ENCODE measurements around the gene HIVEP2. TPM values are rescaled to one million over a fixed set of nuclear protein-coding genes. Genes with fewer than 3 reads are reported as not detected.

HIVEP2 gene
- total RNA-seq, 1 experiment from 2014 or later: 4.2 TPM

- Histone ChIP-seq H2BK15ac (ENCODE audit: low read depth, low read length) (no peak overlapping the region), H3K14ac (ENCODE audit: insufficient read depth, low read length) (no peak overlapping the region), H3K56ac (ENCODE audit: insufficient read length, low read depth, low read length) (no peak overlapping the region), H3K27ac (ENCODE audit: insufficient read length, low read depth, low read length) (no peak overlapping the region), H3K27me3 (ENCODE audit: insufficient read depth, low read length) (no peaks in the 10 kb centered on the region), H3K18ac (ENCODE audit: insufficient read length, low read depth, low read length) (no peak overlapping the region), H2AFZ (ENCODE audit: low read length) (no peak overlapping the region), H4K91ac (ENCODE audit: insufficient read length, low read depth, low read length) (no peak overlapping the region), H4K8ac (replicated peaks; ENCODE audit: insufficient read length, low read depth, low read length) (no peak overlapping the region), H3K9me3 (ENCODE audit: control insufficient read depth, low read depth, low read length) (no peaks in the 10 kb centered on the region), H3K23me2 (ENCODE audit: insufficient read length, low read depth, low read length, poor library complexity, severe bottlenecking) (no peaks in the 10 kb centered on the region), H3K9ac (ENCODE audit: extremely low read depth, insufficient read length, low read length) (no peak overlapping the region), H2BK5ac (ENCODE audit: insufficient read length, low read length) (no peak overlapping the region), H3K4ac (ENCODE audit: low read depth, low read length) (no peak overlapping the region), H3K79me1 (ENCODE audit: insufficient read depth, low read depth, low read length, poor library complexity, severe bottlenecking) (no peaks in the 10 kb centered on the region), H3K23ac (ENCODE audit: insufficient read length, low read depth, low read length) (no peak overlapping the region), H2BK12ac (ENCODE audit: insufficient read length, low read depth, low read length) (no peak overlapping the region), H3K4me1 (ENCODE audit: insufficient read depth, low read length) (no peaks in the 10 kb centered on the region), H2AK5ac (ENCODE audit: insufficient read length, low read length) (no peak overlapping the region), H4K20me1 (ENCODE audit: control insufficient read depth, insufficient read depth, insufficient read length) (no peaks in the 10 kb centered on the region), H2BK120ac (ENCODE audit: low read depth, low read length, poor library complexity, severe bottlenecking) (no peak overlapping the region), H3T11ph (ENCODE audit: low read length) (no peak overlapping the region), H3K4me2 (ENCODE audit: insufficient read depth, insufficient read length, low read length) (no peak overlapping the region), H2BK20ac (ENCODE audit: low read depth, low read length, poor library complexity, severe bottlenecking) (no peak overlapping the region), H3K79me2 (ENCODE audit: insufficient read depth, low read length) (no peaks in the 10 kb centered on the region), H4K5ac (ENCODE audit: insufficient read length, low read depth, low read length) (no peak overlapping the region)
- DNase-seq: no peak
- H3K9me3 Mint-ChIP-seq: no peaks in the 10 kb centered on the region
- no peak overlapping the region for H3K27ac Mint-ChIP-seq
- 0 out of 4 replicates have a peak, but pooled peaks cover 0 to 4% of the 10 kb centered on the region in 2 experiments for H3K4me1 Mint-ChIP-seq
- WGBS (ENCODE audit: extremely low coverage, insufficient read length, low lambda C conversion rate): no CpG with 5 or more reads among the region's 3 CpGs
- no peak for TF ChIP-seq CTCF (conservative IDR thresholded peaks at IDR 0.05)
- no peak overlapping the region for H3K4me3 Mint-ChIP-seq
- no peaks in the 10 kb centered on the region for H3K27me3 Mint-ChIP-seq (ENCODE audit: low read depth)
- peaks cover 0 to 7% (median 6%) of the 10 kb centered on the region in 3 experiments; a peak in 5 of 7 replicates for H3K36me3 Mint-ChIP-seq (ENCODE audit: insufficient read depth in 1 of 3, low read depth in 3 of 3)
These were observed 195.4 kb downstream of the HIVEP2 start for GRCh38 chr6:142749556-142749955.
